ENCODE measurements around the gene LRG1. TPM values are rescaled to one million over a fixed set of nuclear protein-coding genes. Genes with fewer than 3 reads are reported as not detected.

The LRG1 gene
- total RNA-seq, result 3.3 TPM

GRCh38 chr19:4539693-4540581, at the start of gene LRG1:
Gene LRG1 (minus strand): TSS chr19:4540036. CDS start chr19:4540013, 23 bp downstream.
- Histone ChIP-seq H3K36me3 (no peaks in the 10 kb centered on the region), H3K4me3 (no peak within 1 kb of the TSS), H3K27me3 (no peaks in the 10 kb centered on the region), H3K9me3 (no peaks in the 10 kb centered on the region), H3K4me1 (peaks cover 0 to 2% of the 10 kb centered on the region in 2 donors), H3K27ac (no peak within 1 kb of the TSS)
- TF ChIP-seq CTCF (IDR thresholded peaks at IDR 0.05), result no peak
- DNase-seq (ENCODE audit: low spot score in 2 of 2), result no peak
- intact Hi-C loops (cut with DNase I), result no loop called here

- intact Hi-C loops (cut with DNase I), result no loop called here
- Histone ChIP-seq H3K4me3 (no peak overlapping the region), H3K36me3 (no peaks in the 10 kb centered on the region), H3K27ac (no peak overlapping the region), H3K4me1 (no peaks in the 10 kb centered on the region), H3K9me3 (no peaks in the 10 kb centered on the region), H3K27me3 (peaks cover 12% of the 10 kb centered on the region)
- no peak for TF ChIP-seq CTCF (IDR thresholded peaks at IDR 0.05)
- no peak for DNase-seq (ENCODE audit: low spot score in 2 of 2)
Observed at GRCh38 chr19:4588291-4588761, 48.5 kb upstream of the LRG1 start.

- intact Hi-C loops (cut with DNase I), result no loop called here
- TF ChIP-seq CTCF (IDR thresholded peaks at IDR 0.05), result no peak
- Histone ChIP-seq H3K27me3 (peaks cover 12% of the 10 kb centered on the region), H3K27ac (no peak overlapping the region), H3K4me3 (no peak overlapping the region), H3K4me1 (no peaks in the 10 kb centered on the region), H3K36me3 (no peaks in the 10 kb centered on the region), H3K9me3 (no peaks in the 10 kb centered on the region)
- no peak for DNase-seq (ENCODE audit: low spot score in 2 of 2)
Observed at GRCh38 chr19:4587527-4587926, 47.7 kb upstream of the LRG1 start.

GRCh38 chr19:4586691-4587090, 46.9 kb upstream of the LRG1 start:
- Histone ChIP-seq H3K27ac (no peak overlapping the region), H3K9me3 (no peaks in the 10 kb centered on the region), H3K4me1 (no peaks in the 10 kb centered on the region), H3K27me3 (peaks cover 12% of the 10 kb centered on the region), H3K36me3 (no peaks in the 10 kb centered on the region), H3K4me3 (no peak overlapping the region)
- intact Hi-C loops (cut with DNase I), result no loop called here
- DNase-seq (ENCODE audit: low spot score in 2 of 2), result no peak
- no peak for TF ChIP-seq CTCF (IDR thresholded peaks at IDR 0.05)

GRCh38 chr19:4586245-4586644, 46.4 kb upstream of the LRG1 start:
- Histone ChIP-seq H3K27me3 (peaks cover 12% of the 10 kb centered on the region), H3K9me3 (no peaks in the 10 kb centered on the region), H3K4me1 (no peaks in the 10 kb centered on the region), H3K36me3 (no peaks in the 10 kb centered on the region), H3K27ac (no peak overlapping the region), H3K4me3 (no peak overlapping the region)
- no peak for DNase-seq (ENCODE audit: low spot score in 2 of 2)
- intact Hi-C loops (cut with DNase I), result no loop called here
- no peak for TF ChIP-seq CTCF (IDR thresholded peaks at IDR 0.05)

Data from ascending aorta (tissue), 2 donors.